ENCODE data around the gene CACNA1D.

DNA sequence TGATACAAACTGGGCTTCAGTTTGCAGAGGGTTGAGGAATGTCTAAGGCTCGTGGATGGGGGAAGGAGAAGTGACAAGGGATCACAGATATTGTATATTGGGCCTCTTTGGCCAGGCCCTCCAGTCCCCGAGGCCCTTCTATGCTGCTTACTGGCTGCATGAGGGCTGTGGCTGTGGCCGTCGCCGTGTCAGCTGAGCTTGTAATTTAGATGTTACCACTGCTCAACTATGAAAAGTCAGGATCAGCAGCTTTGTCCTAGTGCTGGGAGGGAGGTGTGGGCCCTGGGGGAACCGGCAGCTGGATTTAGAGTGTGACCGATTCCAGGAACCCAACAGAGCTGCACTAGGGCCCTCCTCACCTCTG, 51.6 kb downstream of the CACNA1D start:
- TF ChIP-seq POLR2AphosphoS5 (IDR thresholded peaks at IDR 0.05; ENCODE audit: low read depth, low read length) (no peak), POLR2A (IDR thresholded peaks at IDR 0.05; ENCODE audit: low read depth, low read length) (no peak)

Measured in GM12892 (cell line).